Stimulated activated naive CD8-positive, alpha-beta T cell treated with anti-CD3 and anti-CD28 coated beads, Interleukin-15, Interleukin-2, amounts not matched to agents 100 ng/mL and 50 ng/mL, for 24 hours (primary cell): Measurements from ENCODE around the gene CLRN2.
"Not testable (repeated sequence)": the region's sequence is repeated elsewhere in the genome, so short reads cannot be mapped to it uniquely, and the experiment has no call there.

Experiments used
- H3K27ac Mint-ChIP-seq: one replicate; pipeline ENCODE4 v1.8.0; 2021; ENCODE audit warnings: mild to moderate bottlenecking, mixed read lengths
- H3K27me3 Mint-ChIP-seq: one replicate; pipeline ENCODE4 v1.8.0; 2021; ENCODE audit warnings: mixed read lengths
- H3K36me3 Mint-ChIP-seq: one replicate; pipeline ENCODE4 v1.8.0; 2021; ENCODE audit warnings: low read depth, mixed read lengths
- H3K4me1 Mint-ChIP-seq: one replicate; pipeline ENCODE4 v1.8.0; 2021; ENCODE audit warnings: low read depth, mixed read lengths
- H3K4me3 Mint-ChIP-seq: one replicate; pipeline ENCODE4 v1.8.0; 2021; ENCODE audit warnings: mild to moderate bottlenecking, mixed read lengths
- H3K9me3 Mint-ChIP-seq: one replicate; pipeline ENCODE4 v1.8.0; 2021; ENCODE audit warnings: mixed read lengths

The CLRN2 gene

GRCh38 chr4:17546678-17547077 is 31.7 kb downstream of the CLRN2 start:
- Mint-ChIP-seq H3K36me3 (no peaks in the 10 kb centered on the region), H3K4me1 (no peaks in the 10 kb centered on the region), H3K9me3 (no peaks in the 10 kb centered on the region)

GRCh38 chr4:17550549-17550948 is 35.6 kb downstream of the CLRN2 start:
- Mint-ChIP-seq H3K4me1 (no peaks in the 10 kb centered on the region), H3K36me3 (no peaks in the 10 kb centered on the region), H3K27ac (no peak overlapping the region), H3K27me3 (peaks cover 8% of the 10 kb centered on the region), H3K9me3 (no peaks in the 10 kb centered on the region), H3K4me3 (no peak overlapping the region)

More at GRCh38 chr4:17546678-17547077, 31.7 kb downstream of the CLRN2 start:
- H3K4me3 Mint-ChIP-seq, result no peak overlapping the region
- H3K27me3 Mint-ChIP-seq, result peaks cover 18% of the 10 kb centered on the region
- no peak overlapping the region for H3K27ac Mint-ChIP-seq

GRCh38 chr4:17552427-17552826 is 37.5 kb downstream of the CLRN2 start:
- Mint-ChIP-seq H3K36me3 (no peaks in the 10 kb centered on the region), H3K27ac (no peak overlapping the region), H3K27me3 (peaks cover 8% of the 10 kb centered on the region), H3K9me3 (no peaks in the 10 kb centered on the region), H3K4me3 (no peak overlapping the region), H3K4me1 (no peaks in the 10 kb centered on the region)

- Mint-ChIP-seq H3K4me3 (no peak overlapping the region), H3K4me1 (no peaks in the 10 kb centered on the region), H3K27ac (no peak overlapping the region)
These were observed 39.6 kb downstream of the CLRN2 start for GRCh38 chr4:17554568-17554967.

GRCh38 chr4:17556498-17556897 is 41.5 kb downstream of the CLRN2 start:
- Mint-ChIP-seq H3K4me3 (no peak overlapping the region), H3K36me3 (no peaks in the 10 kb centered on the region), H3K27me3 (peaks cover 6% of the 10 kb centered on the region), H3K27ac (no peak overlapping the region), H3K9me3 (no peaks in the 10 kb centered on the region), H3K4me1 (no peaks in the 10 kb centered on the region)

More at GRCh38 chr4:17554568-17554967, 39.6 kb downstream of the CLRN2 start:
- Mint-ChIP-seq H3K9me3 (no peaks in the 10 kb centered on the region), H3K36me3 (no peaks in the 10 kb centered on the region), H3K27me3 (peaks cover 8% of the 10 kb centered on the region)

GRCh38 chr4:17557880-17558279 is 42.9 kb downstream of the CLRN2 start:
- Mint-ChIP-seq H3K4me3 (no peak overlapping the region), H3K4me1 (no peaks in the 10 kb centered on the region), H3K36me3 (no peaks in the 10 kb centered on the region), H3K27ac (no peak overlapping the region), H3K9me3 (no peaks in the 10 kb centered on the region), H3K27me3 (peaks cover 5% of the 10 kb centered on the region)

- Mint-ChIP-seq H3K36me3 (no peaks in the 10 kb centered on the region), H3K27me3 (peaks cover 5% of the 10 kb centered on the region), H3K4me1 (no peaks in the 10 kb centered on the region), H3K4me3 (no peak overlapping the region), H3K9me3 (no peaks in the 10 kb centered on the region), H3K27ac (no peak overlapping the region)
These were observed 44.2 kb downstream of the CLRN2 start for GRCh38 chr4:17558941-17559708.

GRCh38 chr4:17559709-17560048 is 44.7 kb downstream of the CLRN2 start:
- peaks cover 5% of the 10 kb centered on the region for H3K27me3 Mint-ChIP-seq
- H3K9me3 Mint-ChIP-seq, result no peaks in the 10 kb centered on the region
- no peak overlapping the region for H3K27ac Mint-ChIP-seq
- H3K4me3 Mint-ChIP-seq, result no peak overlapping the region
- H3K36me3 Mint-ChIP-seq, result no peaks in the 10 kb centered on the region
- H3K4me1 Mint-ChIP-seq, result no peaks in the 10 kb centered on the region

GRCh38 chr4:17560065-17560673 is 45.2 kb downstream of the CLRN2 start:
- Mint-ChIP-seq H3K27me3 (no peaks in the 10 kb centered on the region), H3K27ac (no peak overlapping the region)

GRCh38 chr4:17561195-17561909 is 46.4 kb downstream of the CLRN2 start:
- Mint-ChIP-seq H3K4me3 (no peak overlapping the region), H3K27ac (no peak overlapping the region)

More at GRCh38 chr4:17560065-17560673, 45.2 kb downstream of the CLRN2 start:
- H3K4me3 Mint-ChIP-seq, result no peak overlapping the region
- no peaks in the 10 kb centered on the region for H3K9me3 Mint-ChIP-seq
- no peaks in the 10 kb centered on the region for H3K36me3 Mint-ChIP-seq
- H3K4me1 Mint-ChIP-seq, result no peaks in the 10 kb centered on the region

GRCh38 chr4:17562157-17562556 is 47.2 kb downstream of the CLRN2 start:
- no peaks in the 10 kb centered on the region for H3K9me3 Mint-ChIP-seq
- no peaks in the 10 kb centered on the region for H3K36me3 Mint-ChIP-seq
- H3K4me3 Mint-ChIP-seq, result no peak overlapping the region
- H3K27me3 Mint-ChIP-seq, result no peaks in the 10 kb centered on the region
- no peak overlapping the region for H3K27ac Mint-ChIP-seq
- no peaks in the 10 kb centered on the region for H3K4me1 Mint-ChIP-seq

More at GRCh38 chr4:17561195-17561909, 46.4 kb downstream of the CLRN2 start:
- Mint-ChIP-seq H3K4me1 (no peaks in the 10 kb centered on the region), H3K27me3 (no peaks in the 10 kb centered on the region), H3K36me3 (no peaks in the 10 kb centered on the region), H3K9me3 (no peaks in the 10 kb centered on the region)

- Mint-ChIP-seq H3K27ac (no peak overlapping the region), H3K9me3 (no peaks in the 10 kb centered on the region), H3K4me1 (no peaks in the 10 kb centered on the region), H3K27me3 (no peaks in the 10 kb centered on the region), H3K4me3 (no peak overlapping the region), H3K36me3 (no peaks in the 10 kb centered on the region)
These were observed 50.9 kb downstream of the CLRN2 start for GRCh38 chr4:17565846-17566245.

- Mint-ChIP-seq H3K9me3 (no peaks in the 10 kb centered on the region), H3K27me3 (no peaks in the 10 kb centered on the region), H3K4me1 (no peaks in the 10 kb centered on the region), H3K27ac (no peak overlapping the region), H3K4me3 (no peak overlapping the region), H3K36me3 (no peaks in the 10 kb centered on the region)
These were observed 52.3 kb downstream of the CLRN2 start for GRCh38 chr4:17567271-17567670.

GRCh38 chr4:17574206-17574605 is 59.2 kb downstream of the CLRN2 start:
- H3K4me1 Mint-ChIP-seq, result peaks cover 21% of the 10 kb centered on the region
- no peaks in the 10 kb centered on the region for H3K9me3 Mint-ChIP-seq
- H3K27me3 Mint-ChIP-seq, result no peaks in the 10 kb centered on the region
- H3K27ac Mint-ChIP-seq, result no peak overlapping the region
- H3K36me3 Mint-ChIP-seq, result peaks cover 6% of the 10 kb centered on the region
- no peak overlapping the region for H3K4me3 Mint-ChIP-seq

GRCh38 chr4:17575177-17575576 is 60.2 kb downstream of the CLRN2 start:
- peaks cover 12% of the 10 kb centered on the region for H3K36me3 Mint-ChIP-seq
- H3K27me3 Mint-ChIP-seq, H3K4me3 Mint-ChIP-seq, H3K9me3 Mint-ChIP-seq, H3K27ac Mint-ChIP-seq: not testable (repeated sequence)
- peaks cover 28% of the 10 kb centered on the region for H3K4me1 Mint-ChIP-seq
